ENCODE data around the gene RBM39. TPM values are rescaled to one million over a fixed set of nuclear protein-coding genes. Genes with fewer than 3 reads are reported as not detected.

RBM39 gene
- total RNA-seq, 4 donors from 2014 or later, result 165 to 303 (median 188) TPM

Other genes with a start within 250 kb of the RBM39 start
- not detected for gene C20orf173, start 212.6 kb downstream of the RBM39 start, total RNA-seq
- gene ERGIC3, start 200.2 kb downstream of the RBM39 start, total RNA-seq, result 100 to 1,000 TPM; 148 to 222 (median 201) TPM
- gene SPAG4, start 126.4 kb downstream of the RBM39 start, total RNA-seq, result 1 to 10 TPM in 3 of 4 donors, not detected in 1; 1.2 to 2.5 (median 1.9) TPM
- gene CPNE1, start 77.4 kb downstream of the RBM39 start, total RNA-seq, result 100 to 1,000 TPM in 2 of 4 donors, 10 to 100 TPM in 2; 51.8 to 172 (median 122) TPM
- 10 to 100 TPM; 13.5 to 27.8 (median 21.4) TPM for gene RBM12, start 77.4 kb downstream of the RBM39 start, total RNA-seq
- gene NFS1, start 42.9 kb downstream of the RBM39 start, total RNA-seq, result 10 to 100 TPM; 39.6 to 48.4 (median 44.0) TPM
- gene ROMO1, start 42.9 kb downstream of the RBM39 start, total RNA-seq, result 100 to 1,000 TPM in 3 of 4 donors, 10 to 100 TPM in 1; 57.4 to 242 (median 150) TPM
- 10 to 100 TPM; 30.5 to 53.3 (median 33.4) TPM for gene PHF20, start 29.8 kb upstream of the RBM39 start, total RNA-seq
- gene SCAND1, start 212.2 kb upstream of the RBM39 start, total RNA-seq, result 100 to 1,000 TPM in 1 of 4 donors, 10 to 100 TPM in 3; 70.0 to 122 (median 89.9) TPM
- gene CNBD2, start 226.3 kb upstream of the RBM39 start, total RNA-seq, result 10 to 100 TPM in 1 of 4 donors, 1 to 10 TPM in 3; 6.2 to 11.5 (median 7.6) TPM

All from lower leg skin (tissue), 4 donors.